Fibroblast of mammary gland (primary cell): Measurements from ENCODE around the gene IL2.

Source experiments
- DNase-seq: peaks from one replicate; pipeline ENCODE4 v3.0.0-alpha.2; 2010; ENCODE audit warnings: low read depth
- H3K4me3 ChIP-seq: 2 replicates; pipeline ENCODE4 v1.5.1; 2011; ENCODE audit warnings: low read depth, mild to moderate bottlenecking, low read length, moderate library complexity; ENCODE audit not compliant: control insufficient read depth
- CTCF ChIP-seq: conservative IDR thresholded peaks from 2 replicates; pipeline ENCODE4 v1.5.1; 2011; ENCODE audit warnings: low read depth, low read length, inconsistent platforms; ENCODE audit not compliant: control insufficient read depth, insufficient read depth

Gene IL2

GRCh38 chr4:122456231-122457116 is at the start of gene IL2:
IL2 (minus strand) TSS chr4:122456725; CDS start chr4:122456440, 285 bp downstream.
- H3K4me3 ChIP-seq = no peak within 1 kb of the TSS
- TF ChIP-seq CTCF = no peak
- no peak for DNase-seq

- TF ChIP-seq CTCF = no peak
- no peak for DNase-seq
- H3K4me3 ChIP-seq = no peak overlapping the region
Observed at GRCh38 chr4:122503214-122503613, 46.7 kb upstream of the IL2 start.

- no peak overlapping the region for H3K4me3 ChIP-seq
- TF ChIP-seq CTCF = no peak
- peak; percentile 21 for DNase-seq
Observed at GRCh38 chr4:122500852-122501501, 44.5 kb upstream of the IL2 start.

- no peak for DNase-seq
- H3K4me3 ChIP-seq = no peak overlapping the region
- TF ChIP-seq CTCF = no peak
Observed at GRCh38 chr4:122489061-122489460, 32.5 kb upstream of the IL2 start.

DNA sequence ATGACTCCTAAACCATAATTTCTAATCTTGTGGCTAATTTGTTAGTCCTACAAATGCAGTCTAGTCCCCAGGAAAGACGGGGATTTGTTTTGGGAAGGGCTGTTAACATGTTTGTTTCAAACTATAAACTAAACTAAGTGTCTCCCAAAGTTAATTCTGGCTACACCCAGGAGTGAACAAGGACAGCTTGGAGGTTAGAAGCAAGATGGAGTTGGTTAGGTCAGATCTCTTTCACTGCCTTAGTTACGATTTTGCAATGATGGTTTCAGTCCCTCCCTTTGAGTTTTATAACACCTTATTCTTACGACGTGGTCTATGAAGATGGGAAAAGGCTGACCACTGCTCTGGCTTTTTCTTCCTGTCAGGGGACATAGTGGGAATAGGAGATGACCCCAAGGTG is 27.0 kb upstream of the IL2 start:
- no peak for TF ChIP-seq CTCF
- H3K4me3 ChIP-seq = no peak overlapping the region
- no peak for DNase-seq

GRCh38 chr4:122481766-122482405 is 25.4 kb upstream of the IL2 start:
- no peak overlapping the region for H3K4me3 ChIP-seq
- DNase-seq = peak; percentile 32
- TF ChIP-seq CTCF = no peak
